Common myeloid progenitor, CD34-positive (primary cell): Measurements from ENCODE around the gene PTGDS.

Experiments
- CTCF ChIA-PET: fragments of 350-600 bp; sonication (Branson Sonifier 250); formaldehyde crosslinking; loops from one replicate; lab custom pipeline; 2021; ENCODE audit warnings: antibody characterized with exemption; lab: Charles Lee
- POLR2A ChIA-PET: fragments of 350-600 bp; sonication (Branson Sonifier 250); formaldehyde crosslinking; loops from one replicate; lab custom pipeline; 2021; ENCODE audit warnings: antibody characterized with exemption; lab: Charles Lee
- DNase-seq, 3 donors: peaks; one replicate each; pipeline versions ENCODE4 v3.0.0 to v3.0.0-alpha.2; 2013
- H3K27ac ChIP-seq, 2 experiments: 1 replicate in 1 of 2; 2 replicates in 1 of 2; pipeline ENCODE4 v1.7.0; 2013; ENCODE audit warnings: inconsistent platforms in 2 of 2, low read length in 2 of 2, mild to moderate bottlenecking in 2 of 2, low read depth in 1 of 2, moderate library complexity in 1 of 2; ENCODE audit not compliant: severe bottlenecking in 2 of 2, insufficient read depth in 1 of 2, poor library complexity in 1 of 2
- H3K27me3 ChIP-seq, 5 experiments: replicated peaks in 2 of 5; 1 replicate in 3 of 5; 2 replicates in 2 of 5; pipeline versions ENCODE4 v1.6.1 to v1.7.0; 2013; ENCODE audit warnings: low read length in 4 of 5, mild to moderate bottlenecking in 2 of 5, moderate library complexity in 2 of 5, inconsistent platforms in 1 of 5; ENCODE audit not compliant: insufficient read depth in 5 of 5, control insufficient read depth in 4 of 5
- H3K36me3 ChIP-seq, 4 experiments: 1 replicate in 2 of 4; 2 replicates in 2 of 4; pipeline versions ENCODE4 v1.6.1 to v1.7.0; 2013; ENCODE audit warnings: low read length in 3 of 4, control low read depth in 1 of 4, mild to moderate bottlenecking in 1 of 4; ENCODE audit not compliant: control insufficient read depth in 4 of 4, insufficient read depth in 4 of 4
- H3K4me1 ChIP-seq, 4 experiments: 1 replicate in 3 of 4; 2 replicates in 1 of 4; pipeline versions ENCODE4 v1.6.1 to v1.7.1; 2013; ENCODE audit warnings: low read length in 3 of 4, mild to moderate bottlenecking in 3 of 4, control low read depth in 1 of 4, inconsistent platforms in 1 of 4, moderate library complexity in 1 of 4; ENCODE audit not compliant: control insufficient read depth in 4 of 4, insufficient read depth in 4 of 4; ENCODE audit errors: control extremely low read depth in 1 of 4
- H3K4me3 ChIP-seq, 7 experiments: 1 replicate in 4 of 7; 2 replicates in 3 of 7; pipeline versions ENCODE4 v1.5.1 to v1.7.0; 2013; ENCODE audit warnings: mild to moderate bottlenecking in 7 of 7, low read length in 6 of 7, moderate library complexity in 6 of 7, inconsistent platforms in 2 of 7, low read depth in 2 of 7, control low read depth in 1 of 7; ENCODE audit not compliant: insufficient read depth in 4 of 7, control insufficient read depth in 1 of 7; ENCODE audit errors: extremely low read depth in 1 of 7
- H3K9me3 ChIP-seq, 5 experiments: 1 replicate in 4 of 5; 2 replicates in 1 of 5; pipeline versions ENCODE4 v1.6.1 to v1.7.1; 2013; ENCODE audit warnings: low read length in 4 of 5, mild to moderate bottlenecking in 2 of 5, inconsistent platforms in 1 of 5, low read depth in 1 of 5, moderate library complexity in 1 of 5; ENCODE audit not compliant: control insufficient read depth in 4 of 5, insufficient read depth in 2 of 5; ENCODE audit errors: control extremely low read depth in 1 of 5
- WGBS: methylation state at CpG from one replicate; pipeline ENCODE4 v1.1.5; 2013; ENCODE audit not compliant: insufficient coverage; 5-methylcytosine and 5-hydroxymethylcytosine counted together

PTGDS gene

GRCh38 chr9:137009938-137010732 lies 32.8 kb downstream of the PTGDS start:
- Histone ChIP-seq H3K27ac (no peak overlapping the region), H3K27me3 (no peaks in the 10 kb centered on the region), H3K4me1 (peaks cover 0 to 17% (median 15%) of the 10 kb centered on the region in 4 experiments), H3K4me3 (no peak overlapping the region), H3K36me3 (peaks cover 0 to 64% (median 30%) of the 10 kb centered on the region in 4 experiments), H3K9me3 (no peaks in the 10 kb centered on the region)
- no peak for DNase-seq
- CTCF ChIA-PET, result no interaction called here
- WGBS, result 98% methylated on average over 45 of the region's 49 CpGs
- POLR2A ChIA-PET, result no interaction called here

GRCh38 chr9:137011156-137011555 lies 33.9 kb downstream of the PTGDS start:
- H3K9me3 ChIP-seq, result no peaks in the 10 kb centered on the region
- no peaks in the 10 kb centered on the region for H3K27me3 ChIP-seq
- DNase-seq, result no peak
- CTCF ChIA-PET, result no interaction called here
- peaks cover 0 to 9% (median 9%) of the 10 kb centered on the region in 4 experiments for H3K4me1 ChIP-seq
- H3K36me3 ChIP-seq, result peaks cover 0 to 73% (median 35%) of the 10 kb centered on the region in 4 experiments
- WGBS, result 96% methylated on average over 18 of the region's 24 CpGs
- H3K27ac ChIP-seq, result no peak overlapping the region
- H3K4me3 ChIP-seq, result no peak overlapping the region
- POLR2A ChIA-PET, result interaction anchor here (0.5 kb wide), 1 partner anchor 220 kb away, joined by 3 read pairs; no protein-coding TSS in a partner anchor

GRCh38 chr9:137011907-137012675 lies 34.8 kb downstream of the PTGDS start:
- Histone ChIP-seq H3K4me1 (no peaks in the 10 kb centered on the region), H3K9me3 (no peaks in the 10 kb centered on the region), H3K27ac (no peak overlapping the region), H3K4me3 (no peak overlapping the region), H3K27me3 (no peaks in the 10 kb centered on the region), H3K36me3 (peaks cover 0 to 82% (median 41%) of the 10 kb centered on the region in 4 experiments)
- 99% methylated on average over 20 of the region's 39 CpGs for WGBS
- ChIA-PET POLR2A (no interaction called here), CTCF (interaction anchor here (0.9 kb wide), 1 partner anchor 13 kb away, joined by 4 read pairs; no protein-coding TSS in a partner anchor)
- no peak for DNase-seq

GRCh38 chr9:137012694-137013570 lies 35.6 kb downstream of the PTGDS start:
- Histone ChIP-seq H3K27ac (no peak overlapping the region), H3K4me3 (no peak overlapping the region), H3K36me3 (peaks cover 2 to 84% (median 44%) of the 10 kb centered on the region in 4 experiments), H3K9me3 (no peaks in the 10 kb centered on the region), H3K27me3 (no peaks in the 10 kb centered on the region), H3K4me1 (no peaks in the 10 kb centered on the region)
- no peak for DNase-seq
- 93% methylated on average over 50 of the region's 67 CpGs for WGBS
- CTCF ChIA-PET, result interaction anchor here (2.0 kb wide), 1 partner anchor 17 kb away, joined by 7 read pairs; no protein-coding TSS in a partner anchor
- POLR2A ChIA-PET, result no interaction called here

GRCh38 chr9:137013571-137013940 lies 36.3 kb downstream of the PTGDS start:
- CTCF ChIA-PET, result interaction anchor here (2.0 kb wide), 1 partner anchor 16 kb away, joined by 7 read pairs; no protein-coding TSS in a partner anchor
- Histone ChIP-seq H3K4me3 (no peak overlapping the region), H3K36me3 (peaks cover 2 to 79% (median 43%) of the 10 kb centered on the region in 4 experiments), H3K27ac (no peak overlapping the region), H3K9me3 (no peaks in the 10 kb centered on the region), H3K4me1 (peaks cover 0 to under 1% (median 0%) of the 10 kb centered on the region in 4 experiments), H3K27me3 (no peaks in the 10 kb centered on the region)
- DNase-seq, result no peak
- POLR2A ChIA-PET, result no interaction called here
- 98% methylated on average over 9 of the region's 20 CpGs for WGBS

- peaks cover 2 to 84% (median 49%) of the 10 kb centered on the region in 4 experiments for H3K36me3 ChIP-seq
These were observed 36.9 kb downstream of the PTGDS start for GRCh38 chr9:137014166-137014565.

More at GRCh38 chr9:137014166-137014565, 36.9 kb downstream of the PTGDS start:
- ChIA-PET POLR2A (no interaction called here), CTCF (interaction anchor here (1.4 to 2.0 kb wide), 2 partner anchors 8 to 15 kb away, joined by 3 to 7 read pairs; no protein-coding TSS in a partner anchor)
- no peaks in the 10 kb centered on the region for H3K27me3 ChIP-seq
- DNase-seq, result no peak
- H3K9me3 ChIP-seq, result no peaks in the 10 kb centered on the region
- WGBS, result 93% methylated on average over 23 of the region's 23 CpGs
- no peak overlapping the region for H3K4me3 ChIP-seq
- H3K27ac ChIP-seq, result no peak overlapping the region
- H3K4me1 ChIP-seq, result peaks cover 0 to 3% (median 0%) of the 10 kb centered on the region in 4 experiments
